Breast epithelium (tissue), 4 donors: ENCODE results near the gene PC. TPM values are rescaled to one million over a fixed set of nuclear protein-coding genes. Genes with fewer than 3 reads are reported as not detected.

Experiments used
- DNase-seq, 2 donors: peaks; one replicate each; pipeline ENCODE4 v3.0.0-alpha.2; 2019; ENCODE audit warnings: low spot score in 2 of 2
- H3K27ac ChIP-seq, 2 donors: fragments of 200-600 bp; sonication (generic) in 1 of 2; one replicate each; pipeline ENCODE4 v1.5.1; 2016 to 2019; ENCODE audit warnings: mild to moderate bottlenecking in 1 of 2
- H3K27me3 ChIP-seq, 2 donors: fragments of 200-600 bp; sonication (generic) in 1 of 2; one replicate each; pipeline versions ENCODE4 v1.5.1 to v1.6.0; 2017 to 2019; ENCODE audit warnings: control low read depth in 1 of 2, mild to moderate bottlenecking in 1 of 2
- H3K36me3 ChIP-seq: fragments of 200-600 bp; one replicate; pipeline ENCODE4 v1.5.1; 2019
- H3K4me1 ChIP-seq, 2 donors: fragments of 200-600 bp; sonication (generic); one replicate each; pipeline ENCODE4 v1.5.1; 2016 to 2019; ENCODE audit warnings: control low read depth in 1 of 2
- H3K4me3 ChIP-seq, 3 donors: fragments of 200-600 bp; sonication (generic); 1 replicate in 2 of 3; 2 replicates in 1 of 3; pipeline ENCODE4 v1.5.1; 2016 to 2019; ENCODE audit warnings: mild to moderate bottlenecking in 3 of 3, moderate library complexity in 2 of 3
- H3K9me3 ChIP-seq, 2 donors: fragments of 200-600 bp; sonication (generic) in 1 of 2; one replicate each; pipeline ENCODE4 v1.5.1; 2016 to 2019; ENCODE audit warnings: control low read depth in 1 of 2
- CTCF ChIP-seq, 3 donors: fragments of 450-650 bp; IDR thresholded peaks; one replicate each; pipeline ENCODE4 v1.5.1; 2016 to 2017; ENCODE audit warnings: antibody characterized with exemption in 3 of 3, mild to moderate bottlenecking in 3 of 3, moderate library complexity in 3 of 3
- POLR2A ChIP-seq: fragments of 450-650 bp; IDR thresholded peaks from one replicate; pipeline ENCODE4 v1.6.1; 2016; ENCODE audit warnings: antibody characterized with exemption, mild to moderate bottlenecking, moderate library complexity
- POLR2AphosphoS5 ChIP-seq, 3 donors: sonication (generic); formaldehyde crosslinking; IDR thresholded peaks; one replicate each; pipeline ENCODE4 v1.6.1; 2017; ENCODE audit warnings: antibody characterized with exemption in 3 of 3
- intact Hi-C: fragments of 100-400 bp; cut with DNase I; formaldehyde crosslinking; loops from one replicate; pipeline ENCODE4 v1.15.1; 2023; ENCODE audit warnings: low total_unique reads
- total RNA-seq, 3 donors: library from RNA; depleted of rRNA; stranded (reverse); fragments of >200 nt; gene quantifications; one replicate each; pipeline ENCODE4 v1.1.0, GENCODE V29; 2016

The PC gene
- total RNA-seq, 3 donors from 2014 or later: 35.4 to 137 (median 50.2) TPM

GRCh38 chr11:66844496-66845142, 113.6 kb downstream of the PC start:
- Histone ChIP-seq H3K9me3 (no peaks in the 10 kb centered on the region), H3K27me3 (no peaks in the 10 kb centered on the region), H3K4me3 (peak overlapping the region in 2 of 3 donors; percentile 95), H3K4me1 (peaks cover 0 to 23% of the 10 kb centered on the region in 2 donors), H3K36me3 (peaks cover 4% of the 10 kb centered on the region), H3K27ac (peak overlapping the region; percentile 98 to 99)
- intact Hi-C loops: no loop called here
- TF ChIP-seq POLR2AphosphoS5 (IDR thresholded peaks at IDR 0.05) (no peak), CTCF (IDR thresholded peaks at IDR 0.05) (no peak), POLR2A (no peak)
- peak in 1 of 2 donors; percentile 20 for DNase-seq

DNA sequence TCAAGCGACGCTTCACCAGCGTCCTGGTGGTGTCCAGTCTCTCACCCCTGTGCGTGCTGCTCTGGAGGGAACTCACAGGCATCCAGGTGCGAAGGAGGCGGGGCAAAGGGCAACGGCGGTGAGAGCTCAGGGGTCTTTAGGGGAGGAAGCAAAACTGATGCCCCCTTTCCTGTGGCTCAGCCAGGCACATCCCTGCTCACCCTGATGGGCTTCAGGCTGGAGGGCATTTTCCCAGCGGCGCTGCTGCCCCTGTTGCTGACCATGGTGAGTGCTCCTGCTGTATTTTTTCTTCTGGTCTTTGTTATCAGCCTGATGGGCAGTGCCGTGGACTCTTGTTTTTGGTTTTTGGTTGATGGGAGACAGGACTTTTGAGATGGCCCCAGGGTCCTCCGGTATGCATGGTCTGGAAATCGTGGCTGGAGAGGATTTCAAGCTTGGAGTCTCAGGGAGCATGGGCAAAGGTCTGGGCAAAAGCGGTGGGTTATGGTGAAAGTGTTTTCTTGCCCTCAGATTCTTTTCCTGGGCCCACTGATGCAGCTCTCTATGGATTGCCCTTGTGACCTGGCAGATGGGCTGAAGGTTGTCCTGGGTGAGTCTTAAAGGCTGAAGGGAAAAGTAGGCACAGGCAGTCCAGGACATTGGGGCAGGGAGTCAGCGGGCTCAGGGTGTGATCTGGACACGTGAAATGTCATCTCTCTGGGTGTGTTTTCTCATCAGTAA, 114.2 kb downstream of the PC start:
- intact Hi-C loops: no loop called here
- Histone ChIP-seq H3K9me3 (no peaks in the 10 kb centered on the region), H3K4me3 (peak overlapping the region; percentile 95 to 100 (median 95)), H3K27me3 (no peaks in the 10 kb centered on the region), H3K36me3 (peaks cover 4% of the 10 kb centered on the region), H3K4me1 (peaks cover 0 to 23% of the 10 kb centered on the region in 2 donors), H3K27ac (peak overlapping the region; percentile 98 to 99)
- peak in 1 of 2 donors; percentile 43 for DNase-seq
- TF ChIP-seq CTCF (IDR thresholded peaks at IDR 0.05) (no peak), POLR2A (no peak), POLR2AphosphoS5 (IDR thresholded peaks at IDR 0.05) (no peak)

DNA sequence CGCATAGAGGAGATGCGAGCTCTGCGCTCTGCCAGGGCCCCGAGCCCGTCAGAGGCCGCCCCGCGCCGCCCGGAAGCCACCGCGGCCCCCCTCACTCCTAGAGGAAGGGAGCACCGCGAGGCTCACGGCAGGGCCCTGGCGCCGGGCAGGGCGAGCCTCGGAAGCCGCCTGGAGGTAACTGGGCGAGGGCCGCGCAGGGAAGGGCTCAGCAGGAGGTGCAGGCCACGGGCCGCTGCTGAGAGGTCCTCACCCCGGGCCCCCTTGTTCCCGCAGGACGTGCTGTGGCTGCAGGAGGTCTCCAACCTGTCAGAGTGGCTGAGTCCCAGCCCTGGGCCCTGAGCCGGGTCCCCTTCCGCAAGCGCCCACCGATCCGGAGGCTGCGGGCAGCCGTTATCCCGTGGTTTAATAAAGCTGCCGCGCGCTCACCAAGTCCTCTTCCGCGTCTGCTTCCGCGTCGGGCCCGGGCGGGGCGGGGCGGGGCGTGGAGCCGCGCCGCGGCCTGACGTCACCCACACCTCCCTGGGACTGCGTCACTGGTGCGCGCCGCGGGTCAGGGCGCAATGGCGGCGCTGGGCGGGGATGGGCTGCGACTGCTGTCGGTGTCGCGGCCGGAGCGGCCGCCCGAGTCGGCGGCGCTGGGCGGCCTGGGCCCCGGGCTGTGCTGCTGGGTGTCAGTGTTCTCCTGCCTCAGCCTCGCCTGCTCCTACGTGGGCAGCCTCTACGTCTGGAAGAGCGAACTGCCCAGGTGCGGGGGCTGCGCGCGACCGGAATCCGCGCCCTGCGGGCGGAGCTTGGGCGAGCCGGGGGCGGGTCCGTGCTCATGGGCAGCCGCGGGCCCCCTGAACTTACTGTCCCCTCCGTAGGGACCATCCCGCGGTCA, 115.0 kb downstream of the PC start, which contains the start of gene RCE1:
Gene RCE1, plus strand, starts transcription at position 546 of the 880 bp plus-strand sequence. Its CDS starts 15 bp downstream, at position 561.
- Histone ChIP-seq H3K27me3 (no peaks in the 10 kb centered on the region), H3K4me3 (peak within 1 kb of the TSS; percentile 95 to 100 (median 95)), H3K27ac (peak within 1 kb of the TSS; percentile 98 to 99), H3K36me3 (no peaks in the 10 kb centered on the region), H3K9me3 (no peaks in the 10 kb centered on the region), H3K4me1 (peaks cover 0 to 23% of the 10 kb centered on the region in 2 donors)
- intact Hi-C loops: no loop called here
- peak; percentile 86 to 89 for DNase-seq
- TF ChIP-seq POLR2A: peak; percentile 68
- peak; percentile 86 to 96 (median 96) for TF ChIP-seq POLR2AphosphoS5 (IDR thresholded peaks at IDR 0.05)
- peak in 1 of 3 donors; percentile 13 for TF ChIP-seq CTCF (IDR thresholded peaks at IDR 0.05)

- Histone ChIP-seq H3K27me3 (no peaks in the 10 kb centered on the region), H3K9me3 (no peaks in the 10 kb centered on the region), H3K4me3 (peak overlapping the region; percentile 95 to 100 (median 95)), H3K36me3 (no peaks in the 10 kb centered on the region), H3K4me1 (peaks cover 0 to 23% of the 10 kb centered on the region in 2 donors), H3K27ac (peak overlapping the region; percentile 98 to 99)
- peak in 1 of 2 donors; percentile 17 for DNase-seq
- TF ChIP-seq POLR2AphosphoS5 (IDR thresholded peaks at IDR 0.05): no peak
- no peak for TF ChIP-seq POLR2A
- no peak for TF ChIP-seq CTCF (IDR thresholded peaks at IDR 0.05)
- intact Hi-C loops: no loop called here
These were observed 115.7 kb downstream of the PC start for GRCh38 chr11:66842501-66842895.
